NCI-H2107 (cell line): ENCODE results near the gene IL12RB2.
A peak's percentile ranks its signal among the peaks of the same experiment; 100 is the strongest.
"Not testable (repeated sequence)": the region's sequence is repeated elsewhere in the genome, so short reads cannot be mapped to it uniquely, and the experiment has no call there.

Source experiments
- DNase-seq: peaks from one replicate; lab custom pipeline; 2025; lab: John Stamatoyannopoulos, UW

Gene IL12RB2

GRCh38 chr1:67399199-67399993 lies 91.7 kb downstream of the IL12RB2 start:
- DNase-seq: no peak

DNA sequence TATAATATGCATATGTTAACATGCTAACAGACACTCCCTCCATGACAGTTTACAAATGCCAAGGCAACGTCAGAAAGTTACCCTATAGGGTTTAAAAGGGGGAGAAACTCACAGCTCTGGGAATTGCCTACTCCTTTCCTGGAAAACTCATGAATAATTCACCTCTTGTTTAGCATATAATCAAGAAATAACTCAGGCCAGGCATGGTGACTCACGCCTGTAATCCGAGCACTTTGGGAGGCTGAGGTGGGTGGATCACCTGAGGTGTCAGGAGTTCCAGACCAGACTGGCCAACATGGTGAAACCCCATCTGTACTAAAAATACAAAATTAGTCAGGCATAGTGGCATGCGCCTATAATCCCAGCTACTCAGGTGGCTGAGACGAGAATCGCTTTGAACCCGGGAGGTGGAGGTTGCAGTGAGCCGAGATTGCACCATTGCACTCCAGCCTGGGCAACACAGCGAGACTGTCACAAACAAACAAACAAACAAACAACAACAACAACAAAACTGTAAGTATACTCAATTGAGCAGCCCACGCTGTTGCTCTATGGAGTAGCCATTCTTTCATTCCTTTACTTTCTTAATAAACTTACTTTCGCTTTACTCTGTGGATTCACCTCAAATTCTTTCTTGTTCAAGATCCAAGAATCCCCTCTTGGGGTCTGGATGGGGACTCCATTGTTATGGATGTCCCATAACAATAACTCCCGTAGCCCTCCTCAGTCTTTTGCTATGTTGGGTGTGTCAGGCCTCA lies 92.5 kb downstream of the IL12RB2 start:
- not testable (repeated sequence) for DNase-seq

DNA sequence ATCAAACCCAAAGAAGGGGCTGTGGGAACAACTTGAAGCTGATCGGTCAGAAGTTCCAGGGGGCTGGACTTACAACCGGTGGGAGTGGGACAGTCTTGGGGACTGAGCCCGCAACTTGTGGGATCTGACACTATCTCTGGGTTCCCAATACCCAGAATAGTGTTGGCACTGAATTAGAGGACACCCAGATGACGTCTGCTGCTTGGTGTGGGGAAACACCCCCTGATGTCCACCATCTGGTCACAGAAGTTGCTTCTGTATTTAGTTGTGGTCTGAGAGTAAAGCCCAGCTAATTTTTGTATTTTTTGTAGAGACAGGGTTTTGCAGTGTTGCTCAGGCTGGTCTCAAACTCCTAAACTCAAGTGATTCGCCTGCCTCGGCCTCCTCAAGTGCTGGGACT lies 93.8 kb downstream of the IL12RB2 start:
- DNase-seq: no peak

DNA sequence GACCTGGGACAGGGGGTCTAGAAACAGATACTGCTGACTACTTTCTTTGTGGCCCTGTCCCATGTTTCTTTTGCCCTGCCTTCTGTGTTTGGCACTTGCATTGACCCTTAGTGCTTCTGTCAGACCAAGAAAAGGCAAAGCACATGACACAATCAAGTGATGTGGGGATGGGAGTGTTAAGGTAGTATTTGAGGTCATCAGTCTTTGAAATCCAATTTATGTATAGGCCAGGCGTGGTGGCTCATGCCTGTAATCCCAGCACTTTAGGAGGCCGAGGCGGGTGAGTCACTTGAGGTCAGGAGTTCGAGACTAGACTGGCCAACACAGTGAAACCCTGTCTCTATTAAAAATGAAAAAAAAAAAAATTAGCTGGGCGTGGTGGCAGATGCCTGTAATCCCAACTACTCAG lies 96.5 kb downstream of the IL12RB2 start:
- DNase-seq: no peak

- DNase-seq: no peak
Observed at GRCh38 chr1:67405473-67406245, 98.0 kb downstream of the IL12RB2 start.

- DNase-seq: no peak
Observed at GRCh38 chr1:67407498-67407897, 99.8 kb downstream of the IL12RB2 start.

DNA sequence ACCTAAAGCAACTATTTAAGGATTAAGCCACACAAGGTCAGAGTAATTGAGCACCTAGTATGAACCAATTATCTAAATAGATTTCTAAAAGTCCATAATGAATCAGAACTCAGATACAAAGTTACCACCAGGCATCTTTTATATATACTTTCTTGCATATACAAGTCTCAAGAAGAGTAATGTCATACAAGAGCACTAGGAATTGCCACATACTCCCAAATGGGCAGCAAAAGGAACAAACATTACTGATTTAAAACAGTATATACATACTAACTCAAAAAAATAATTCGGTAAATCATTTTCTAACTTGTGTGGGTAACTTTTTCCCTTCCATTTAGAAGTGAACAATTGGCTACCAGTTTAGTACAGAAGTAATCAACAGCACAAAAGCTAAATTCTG lies 100.5 kb downstream of the IL12RB2 start:
- DNase-seq: no peak

DNA sequence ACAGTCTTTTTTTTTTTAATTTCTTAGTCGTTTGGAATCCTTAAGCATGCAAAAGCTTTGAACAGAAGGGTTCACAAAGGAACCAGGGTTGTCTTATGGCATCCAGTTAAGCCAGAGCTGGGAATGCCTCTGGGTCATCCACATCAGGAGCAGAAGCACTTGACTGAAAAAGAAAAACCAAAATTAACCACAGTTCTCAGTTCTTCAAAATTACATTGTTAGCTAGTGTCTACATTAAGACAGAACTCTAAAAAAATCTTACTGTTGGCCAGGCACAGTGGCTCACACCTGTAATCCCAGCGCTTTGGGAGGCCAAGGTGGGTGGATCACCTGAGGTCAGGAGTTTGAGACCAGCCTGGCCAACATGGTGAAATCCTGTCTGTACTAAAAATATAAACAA lies 105.4 kb downstream of the IL12RB2 start:
- not testable (repeated sequence) for DNase-seq

GRCh38 chr1:67414574-67414973 lies 106.9 kb downstream of the IL12RB2 start:
- no peak for DNase-seq

DNA sequence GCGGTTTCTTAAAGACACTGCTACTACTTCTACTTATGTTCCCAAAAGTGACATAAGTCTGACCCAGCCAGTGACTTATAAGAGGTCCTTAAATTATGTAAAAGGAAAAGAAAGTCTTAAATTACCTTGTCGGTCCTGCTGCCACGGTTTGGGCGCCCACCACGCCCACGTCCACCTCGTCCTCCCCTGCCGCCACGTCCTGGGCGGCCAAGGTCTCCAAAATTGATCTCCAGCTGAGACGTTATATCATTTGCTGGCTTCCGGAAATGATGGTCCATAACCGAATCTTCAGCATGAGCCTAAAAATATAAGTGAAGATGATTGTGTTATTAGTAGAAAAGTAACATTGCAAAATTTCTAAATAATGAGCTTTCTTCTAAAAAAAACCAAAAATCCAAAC lies 107.4 kb downstream of the IL12RB2 start:
- DNase-seq: no peak

DNA sequence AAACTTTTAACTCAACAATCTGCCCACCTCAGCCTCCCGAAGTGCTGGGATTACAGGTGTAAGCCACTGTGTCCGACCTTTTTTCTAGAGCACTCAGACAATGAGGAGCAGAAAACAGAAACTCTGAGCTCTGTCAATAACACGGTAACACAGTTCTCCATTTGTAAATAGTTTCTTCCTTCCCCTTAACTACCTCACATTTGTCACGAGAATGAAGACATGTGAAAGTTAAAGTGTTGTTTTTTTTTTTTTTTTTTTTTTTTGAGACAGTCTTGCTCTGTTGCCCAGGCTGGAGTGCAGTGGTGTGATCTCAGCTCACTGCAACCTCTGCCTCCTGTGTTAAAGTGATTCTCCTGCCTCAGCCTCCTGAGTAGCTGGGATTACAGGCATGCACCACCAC lies 110.1 kb downstream of the IL12RB2 start:
- not testable (repeated sequence) for DNase-seq

- no peak for DNase-seq
Observed at GRCh38 chr1:67418839-67419586, 111.3 kb downstream of the IL12RB2 start.

DNA sequence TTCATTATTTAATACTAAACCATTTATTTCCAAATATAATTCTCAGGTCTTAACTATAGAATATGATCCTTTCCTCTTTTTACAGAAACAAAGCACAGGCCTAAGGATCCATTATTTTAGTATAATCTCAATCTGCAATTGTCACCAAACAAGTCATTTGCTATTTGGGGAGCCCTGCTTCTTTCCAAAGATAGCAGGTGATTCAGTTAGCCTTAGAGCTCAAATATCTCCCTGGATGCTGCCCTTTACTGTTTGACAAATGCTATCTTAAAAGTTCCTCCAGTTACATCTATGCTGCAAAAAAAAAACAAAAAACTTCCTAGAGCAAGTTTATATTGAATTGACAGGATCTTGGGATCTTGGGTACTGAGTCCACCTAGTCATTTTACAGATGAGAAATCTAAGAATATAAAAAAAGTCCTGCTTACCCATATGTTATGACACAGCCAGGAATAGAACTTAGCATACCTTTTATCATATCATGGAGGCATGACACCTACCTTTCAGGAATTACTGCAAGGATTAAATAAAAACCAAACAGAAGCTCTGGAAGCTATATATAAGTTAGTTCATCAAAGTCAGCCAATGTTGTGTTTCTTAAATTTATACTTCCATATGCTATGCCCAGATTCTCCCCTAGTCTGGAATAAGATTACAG lies 113.3 kb downstream of the IL12RB2 start:
- no peak for DNase-seq

GRCh38 chr1:67427465-67427864 lies 119.8 kb downstream of the IL12RB2 start:
- no peak for DNase-seq

GRCh38 chr1:67427947-67428346 lies 120.3 kb downstream of the IL12RB2 start:
- no peak for DNase-seq

DNA sequence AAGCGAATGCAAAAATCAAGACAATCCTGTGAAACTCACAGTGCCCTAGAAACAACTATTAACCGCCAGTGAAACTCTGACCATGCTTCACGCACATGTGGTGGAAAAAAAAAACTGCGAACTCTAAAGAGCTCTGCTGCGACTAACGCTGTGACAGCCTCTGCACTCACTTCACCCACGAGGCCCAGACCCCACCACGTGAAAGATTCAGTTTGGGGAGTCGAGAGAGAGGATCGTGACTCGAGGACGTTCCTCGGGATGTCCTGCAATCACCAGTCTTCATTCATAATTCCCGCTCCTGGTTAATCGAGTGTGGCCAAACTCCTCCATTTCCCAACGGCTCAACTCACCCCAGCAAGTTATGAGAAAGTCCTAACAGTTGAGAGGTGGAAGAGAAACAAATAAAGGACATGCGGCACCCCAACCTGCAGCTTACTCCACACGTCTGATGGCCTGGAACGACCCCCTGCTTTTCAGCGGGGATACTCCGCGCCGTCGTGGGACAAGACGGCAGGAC lies 121.4 kb downstream of the IL12RB2 start:
- no peak for DNase-seq

GRCh38 chr1:67429528-67430357 lies 122.1 kb downstream of the IL12RB2 start:
- no peak for DNase-seq

- DNase-seq: peak; percentile 96
Observed at GRCh38 chr1:67430358-67431155, 122.9 kb downstream of the IL12RB2 start, which contains the start of gene SERBP1. Gene SERBP1 (minus strand): TSS chr1:67430402. CDS start chr1:67430300, 102 bp downstream.

DNA sequence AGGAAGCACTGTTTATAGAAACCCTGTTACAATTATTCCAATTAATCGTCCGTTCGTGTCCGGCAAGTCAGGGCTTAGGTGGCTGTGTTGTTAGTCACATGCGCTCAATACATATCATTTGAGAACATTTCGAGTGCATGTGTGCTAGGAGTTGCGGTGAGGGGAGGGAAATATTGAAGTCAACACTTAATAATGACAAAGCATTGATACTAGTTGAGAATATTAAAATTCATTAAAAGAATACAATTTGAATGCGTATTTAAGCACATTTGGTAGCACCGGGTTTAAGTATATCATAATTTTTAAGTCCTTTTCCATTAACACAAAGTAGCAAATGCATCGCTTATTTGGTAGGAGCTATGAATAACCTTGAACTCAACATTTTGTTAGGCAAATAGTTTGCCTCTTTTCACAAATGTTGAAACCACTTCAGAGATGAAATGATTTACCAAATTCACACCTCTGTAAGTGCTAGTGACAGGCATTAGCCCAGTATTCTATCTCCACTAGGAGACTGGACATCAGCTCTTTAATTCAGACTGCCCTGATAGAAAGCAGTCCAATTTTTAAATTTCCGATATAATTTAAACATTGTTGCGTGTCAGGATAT lies 123.6 kb downstream of the IL12RB2 start:
- DNase-seq: no peak
